MCF 10A (cell line): Measurements from ENCODE around the gene USF3. TPM values are rescaled to one million over a fixed set of nuclear protein-coding genes. Genes with fewer than 3 reads are reported as not detected.

Experiments used
- BruUV-seq: library from RNA; stranded (reverse); fragments of 400-500 nt; replicated peaks from 2 replicates; lab custom pipeline; 2021; lab: Mats Ljungman, UMichigan
- CTCF ChIA-PET: fragments of 300-600 bp; sonication (Branson Sonifier 250); formaldehyde crosslinking; extraction: SDS; loops from one replicate; lab custom pipeline; 2021; ENCODE audit warnings: antibody characterized with exemption, inconsistent platforms; lab: Yijun Ruan, JAX
- POLR2A ChIA-PET: fragments of 300-600, 350-650 bp; sonication (Branson Sonifier 250); formaldehyde crosslinking; extraction: SDS; loops from one replicate; lab custom pipeline; 2020; ENCODE audit warnings: antibody characterized with exemption, inconsistent platforms; lab: Yijun Ruan, JAX
- DNase-seq: peaks from one replicate; pipeline ENCODE4 v3.0.0-alpha.2; 2018; ENCODE audit not compliant: unreplicated experiment
- H3K27ac Mint-ChIP-seq: one replicate; pipeline ENCODE4 v1.8.0; 2022; ENCODE audit warnings: mild to moderate bottlenecking, low read depth, mixed read lengths; ENCODE audit not compliant: unreplicated experiment
- H3K27me3 Mint-ChIP-seq: one replicate; pipeline ENCODE4 v1.8.0; 2022; ENCODE audit warnings: mixed read lengths; ENCODE audit not compliant: insufficient read depth, unreplicated experiment
- H3K36me3 Mint-ChIP-seq: one replicate; pipeline ENCODE4 v1.8.0; 2022; ENCODE audit warnings: mild to moderate bottlenecking, moderate library complexity, mixed read lengths; ENCODE audit not compliant: insufficient read depth, unreplicated experiment
- H3K4me1 Mint-ChIP-seq: one replicate; pipeline ENCODE4 v1.8.0; 2022; ENCODE audit warnings: mixed read lengths; ENCODE audit not compliant: insufficient read depth, unreplicated experiment
- H3K4me3 Mint-ChIP-seq: one replicate; pipeline ENCODE4 v1.8.0; 2022; ENCODE audit warnings: mild to moderate bottlenecking, moderate library complexity, mixed read lengths; ENCODE audit not compliant: unreplicated experiment
- H3K9me3 Mint-ChIP-seq: one replicate; pipeline ENCODE4 v1.8.0; 2022; ENCODE audit warnings: mixed read lengths; ENCODE audit not compliant: unreplicated experiment
- CTCF ChIP-seq: fragments of 200-600 bp; IDR thresholded peaks from one replicate; pipeline ENCODE4 v1.8.0; 2022; ENCODE audit warnings: antibody characterized with exemption, mild to moderate bottlenecking; ENCODE audit not compliant: unreplicated experiment
- intact Hi-C: fragments of 100-400 bp; cut with micrococcal nuclease; formaldehyde crosslinking; loops from 2 replicates; pipeline ENCODE4 v1.14.1; 2022
- total RNA-seq: library from RNA; stranded (reverse); gene quantifications from 2 replicates; pipeline ENCODE4 v1.2.3, GENCODE V29; 2022

Gene USF3
- total RNA-seq, 1 experiment from 2014 or later = 11.9 TPM

- H3K9me3 Mint-ChIP-seq = no peaks in the 10 kb centered on the region
- no peaks in the 10 kb centered on the region for H3K27me3 Mint-ChIP-seq
- H3K4me1 Mint-ChIP-seq = peaks cover 20% of the 10 kb centered on the region
- no TSS peak for BruUV-seq
- no peak overlapping the region for H3K4me3 Mint-ChIP-seq
- ChIA-PET POLR2A (interaction anchor here (0.6 to 2.3 kb wide), 3 partner anchors 12 to 18 kb away, joined by 3 to 13 read pairs (median 7); no protein-coding TSS in a partner anchor), CTCF (interaction anchor here (0.9 to 4.9 kb wide), 2 partner anchors 7 to 35 kb away, joined by 4 to 23 read pairs; no protein-coding TSS in a partner anchor)
- intact Hi-C loops = no loop called here
- no peak for DNase-seq
- no peak overlapping the region for H3K27ac Mint-ChIP-seq
- peaks cover 45% of the 10 kb centered on the region for H3K36me3 Mint-ChIP-seq
- TF ChIP-seq CTCF = no peak
Measured at GRCh38 chr3:113728661-113729060, 32.2 kb upstream of the USF3 start.

GRCh38 chr3:113721636-113722035, 25.2 kb upstream of the USF3 start:
- POLR2A ChIA-PET = no interaction called here
- H3K27ac Mint-ChIP-seq = no peak overlapping the region
- no peaks in the 10 kb centered on the region for H3K27me3 Mint-ChIP-seq
- TF ChIP-seq CTCF = no peak
- CTCF ChIA-PET = interaction anchor here (0.8 to 2.3 kb wide), 3 partner anchors 8 to 14 kb away, joined by 3 to 6 read pairs (median 5); no protein-coding TSS in a partner anchor
- no peak for DNase-seq
- peaks cover 6% of the 10 kb centered on the region for H3K4me1 Mint-ChIP-seq
- intact Hi-C loops = no loop called here
- no peak overlapping the region for H3K4me3 Mint-ChIP-seq
- no peaks in the 10 kb centered on the region for H3K9me3 Mint-ChIP-seq
- peaks cover 68% of the 10 kb centered on the region for H3K36me3 Mint-ChIP-seq
- BruUV-seq = no TSS peak

- Mint-ChIP-seq H3K27me3 (no peaks in the 10 kb centered on the region), H3K27ac (no peak overlapping the region), H3K4me3 (no peak overlapping the region), H3K9me3 (no peaks in the 10 kb centered on the region), H3K36me3 (peaks cover 74% of the 10 kb centered on the region), H3K4me1 (peaks cover 3% of the 10 kb centered on the region)
- CTCF ChIA-PET = interaction anchor here (0.9 to 2.3 kb wide), 2 partner anchors 16 to 19 kb away, joined by 3 to 6 read pairs; no protein-coding TSS in a partner anchor
- intact Hi-C loops = no loop called here
- no peak for DNase-seq
- POLR2A ChIA-PET = interaction anchor here (0.7 to 1.4 kb wide), 4 partner anchors 14 to 28 kb away, joined by 3 to 5 read pairs (median 4); no protein-coding TSS in a partner anchor
- no TSS peak for BruUV-seq
- TF ChIP-seq CTCF = no peak
Measured at GRCh38 chr3:113719758-113720157, 23.3 kb upstream of the USF3 start.

- H3K9me3 Mint-ChIP-seq = no peaks in the 10 kb centered on the region
- no peaks in the 10 kb centered on the region for H3K4me1 Mint-ChIP-seq
- intact Hi-C loops = no loop called here
- no peak for DNase-seq
- TF ChIP-seq CTCF = no peak
- ChIA-PET CTCF (interaction anchor here (0.9 to 2.3 kb wide), 2 partner anchors 17 to 20 kb away, joined by 3 to 6 read pairs; no protein-coding TSS in a partner anchor), POLR2A (interaction anchor here (0.7 to 1.4 kb wide), 3 partner anchors 14 to 25 kb away, joined by 4 to 5 read pairs (median 4); no protein-coding TSS in a partner anchor)
- H3K27ac Mint-ChIP-seq = no peak overlapping the region
- no peak overlapping the region for H3K4me3 Mint-ChIP-seq
- BruUV-seq = TSS peak; percentile 33
- no peaks in the 10 kb centered on the region for H3K27me3 Mint-ChIP-seq
- H3K36me3 Mint-ChIP-seq = peaks cover 74% of the 10 kb centered on the region
Measured at GRCh38 chr3:113719294-113719693, 22.9 kb upstream of the USF3 start.
